Esophagus squamous epithelium (tissue), 5 donors: ENCODE measurements around the gene POU2F1. TPM values are rescaled to one million over a fixed set of nuclear protein-coding genes. Genes with fewer than 3 reads are reported as not detected.
A peak's percentile ranks its signal among the peaks of the same experiment; 100 is the strongest.
"Not testable (repeated sequence)": the region's sequence is repeated elsewhere in the genome, so short reads cannot be mapped to it uniquely, and the experiment has no call there.

Experiments used
- DNase-seq: peaks from one replicate; lab custom pipeline; 2025; lab: John Stamatoyannopoulos, UW
- H3K27ac ChIP-seq, 4 donors: fragments of 200-600 bp; sonication (generic); one replicate each; pipeline ENCODE4 v1.5.1; 2016 to 2019; ENCODE audit warnings: mild to moderate bottlenecking in 1 of 4
- H3K27me3 ChIP-seq, 4 donors: fragments of 200-600 bp; sonication (generic); 1 replicate in 3 of 4; 2 replicates in 1 of 4; pipeline versions ENCODE4 v1.5.1 to v1.6.0; 2017 to 2021; ENCODE audit warnings: antibody characterized with exemption in 1 of 4
- H3K36me3 ChIP-seq, 3 donors: fragments of 200-600 bp; sonication (generic); one replicate each; pipeline ENCODE4 v1.5.1; 2016 to 2019
- H3K4me1 ChIP-seq, 3 donors: fragments of 200-600 bp; sonication (generic); one replicate each; pipeline ENCODE4 v1.5.1; 2017 to 2019
- H3K4me3 ChIP-seq, 4 donors: fragments of 200-600 bp; sonication (generic); 1 replicate in 3 of 4; 2 replicates in 1 of 4; pipeline ENCODE4 v1.5.1; 2016 to 2019; ENCODE audit warnings: mild to moderate bottlenecking in 2 of 4, moderate library complexity in 1 of 4
- H3K9me3 ChIP-seq, 3 donors: fragments of 200-600 bp; sonication (generic); one replicate each; pipeline ENCODE4 v1.5.1; 2016 to 2019
- POLR2A ChIP-seq, 4 donors: fragments of 450-650 bp; IDR thresholded peaks; one replicate each; pipeline ENCODE4 v1.6.1; 2017; ENCODE audit warnings: antibody characterized with exemption in 4 of 4, mild to moderate bottlenecking in 4 of 4, moderate library complexity in 3 of 4
- WGBS, 2 donors: methylation state at CpG; one replicate each; pipeline ENCODE4 v1.1.5; 2018; 5-methylcytosine and 5-hydroxymethylcytosine counted together
- intact Hi-C: fragments of 100-400 bp; cut with DNase I; formaldehyde crosslinking; loops from one replicate; pipeline ENCODE4 v1.15.0; 2022
- total RNA-seq, 4 donors: library from RNA; depleted of rRNA; stranded (reverse); fragments of >200 nt; gene quantifications; one replicate each; pipeline ENCODE4 v1.1.0, GENCODE V29; 2016
- TF ChIP-seq, protein P1 (sequence below), 6 experiments: fragments of 450-650 bp in 4 of 6; fragments of 200-600 bp in 2 of 6; sonication (generic) in 2 of 6; IDR thresholded peaks; one replicate each; pipeline ENCODE4 v1.5.1; 2016 to 2019; ENCODE audit warnings: antibody characterized with exemption in 6 of 6, mild to moderate bottlenecking in 4 of 6, moderate library complexity in 4 of 6
- donor health status: DM: yes; HTN: yes; CAD: no.

Gene POU2F1
- total RNA-seq, 4 donors from 2014 or later: 7.8 to 10.5 (median 9.2) TPM

DNA sequence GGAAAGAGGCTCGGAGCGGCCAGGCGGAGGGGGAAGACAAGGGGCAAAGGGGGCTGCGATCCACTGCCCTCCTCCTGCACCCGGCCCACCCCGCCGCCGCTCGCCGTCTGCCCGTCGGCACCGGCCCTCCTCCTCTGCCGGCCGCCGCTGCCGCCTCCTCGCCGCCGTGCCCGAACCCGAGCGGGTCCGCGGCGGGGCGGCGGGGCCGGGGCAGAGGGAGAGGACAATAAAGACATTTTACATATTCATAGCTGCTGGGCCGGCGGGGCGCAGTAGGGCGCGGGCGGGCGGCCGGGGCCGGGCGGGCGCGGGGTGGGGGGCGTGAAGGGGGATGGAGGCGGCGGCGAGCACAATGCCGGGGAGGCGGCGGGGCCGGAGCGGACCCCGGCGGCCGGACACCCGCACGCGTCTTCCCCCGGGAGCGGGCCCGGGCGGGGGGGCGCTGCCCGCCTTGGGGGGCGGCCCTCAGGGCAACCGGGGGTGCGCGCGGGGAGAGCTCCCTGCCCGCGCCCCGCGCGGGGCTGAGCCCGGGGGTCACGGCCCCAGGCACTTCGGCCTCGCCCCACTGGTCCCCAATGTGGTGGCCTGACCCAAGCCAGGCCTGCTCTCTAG, 546 bp downstream of the POU2F1 start:
- 0% methylated on average over 1 of the region's 76 CpGs; no CpG with 5 or more reads in 1 of the 2 donors for WGBS, 2 donors
- Histone ChIP-seq H3K4me3 (peak overlapping the region; percentile 74 to 95 (median 82)), H3K4me1 (peaks cover 0 to 43% (median 11%) of the 10 kb centered on the region in 3 donors), H3K27ac (peak overlapping the region; percentile 95 to 99 (median 98)), H3K36me3 (no peaks in the 10 kb centered on the region), H3K27me3 (no peaks in the 10 kb centered on the region), H3K9me3 (no peaks in the 10 kb centered on the region)
- peak in 1 of 4 donors; percentile 12 for TF ChIP-seq POLR2A (IDR thresholded peaks at IDR 0.05)
- TF ChIP-seq, protein P1, sequence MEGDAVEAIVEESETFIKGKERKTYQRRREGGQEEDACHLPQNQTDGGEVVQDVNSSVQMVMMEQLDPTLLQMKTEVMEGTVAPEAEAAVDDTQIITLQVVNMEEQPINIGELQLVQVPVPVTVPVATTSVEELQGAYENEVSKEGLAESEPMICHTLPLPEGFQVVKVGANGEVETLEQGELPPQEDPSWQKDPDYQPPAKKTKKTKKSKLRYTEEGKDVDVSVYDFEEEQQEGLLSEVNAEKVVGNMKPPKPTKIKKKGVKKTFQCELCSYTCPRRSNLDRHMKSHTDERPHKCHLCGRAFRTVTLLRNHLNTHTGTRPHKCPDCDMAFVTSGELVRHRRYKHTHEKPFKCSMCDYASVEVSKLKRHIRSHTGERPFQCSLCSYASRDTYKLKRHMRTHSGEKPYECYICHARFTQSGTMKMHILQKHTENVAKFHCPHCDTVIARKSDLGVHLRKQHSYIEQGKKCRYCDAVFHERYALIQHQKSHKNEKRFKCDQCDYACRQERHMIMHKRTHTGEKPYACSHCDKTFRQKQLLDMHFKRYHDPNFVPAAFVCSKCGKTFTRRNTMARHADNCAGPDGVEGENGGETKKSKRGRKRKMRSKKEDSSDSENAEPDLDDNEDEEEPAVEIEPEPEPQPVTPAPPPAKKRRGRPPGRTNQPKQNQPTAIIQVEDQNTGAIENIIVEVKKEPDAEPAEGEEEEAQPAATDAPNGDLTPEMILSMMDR (IDR thresholded peaks at IDR 0.05): no peak
- DNase-seq: no peak
- intact Hi-C loops: no loop called here

DNA sequence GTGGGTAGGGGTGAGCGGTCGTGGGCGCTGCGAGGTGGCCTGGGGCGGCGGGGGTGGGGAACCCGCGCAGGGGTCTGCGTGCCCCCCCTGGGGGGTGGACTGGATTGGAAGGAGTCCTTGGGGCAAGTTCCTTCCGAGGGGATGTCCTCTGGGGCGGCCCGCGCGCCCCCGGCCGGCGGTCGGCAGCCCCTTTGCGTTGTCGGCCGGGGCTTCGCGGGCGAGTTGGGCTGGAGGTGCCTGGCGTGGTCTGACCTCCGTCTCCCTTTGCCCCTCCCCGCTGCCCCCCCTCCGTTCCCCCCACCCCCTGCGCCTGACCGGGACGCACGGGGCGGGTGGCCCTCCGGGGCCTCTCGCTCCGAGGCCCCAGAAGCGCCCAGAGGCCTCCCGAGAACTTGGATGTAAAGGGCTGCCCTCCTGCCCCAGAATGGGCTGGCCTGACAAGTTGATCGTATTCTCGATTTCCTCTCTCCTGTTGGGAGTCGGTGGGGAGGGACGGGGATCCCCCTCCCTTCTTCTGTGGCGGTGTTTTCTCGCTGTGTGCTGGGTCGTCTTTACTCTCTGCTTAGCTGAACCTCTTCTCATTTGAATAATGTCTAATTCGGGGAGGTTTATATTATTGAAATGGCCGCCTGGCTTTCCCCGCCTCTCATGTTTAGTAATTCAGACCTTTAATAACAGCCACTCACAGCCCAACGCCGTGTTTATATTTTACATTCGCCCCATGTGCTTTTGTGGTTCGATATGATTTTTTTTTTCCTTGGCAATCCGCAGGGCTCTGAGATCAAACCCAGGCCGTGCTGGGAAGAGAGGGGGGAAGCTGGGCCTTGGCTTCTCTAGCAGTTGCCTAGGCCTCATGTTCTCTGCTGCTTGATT, 1.3 kb downstream of the POU2F1 start:
- peak overlapping the region; percentile 74 to 95 (median 82) for H3K4me3 ChIP-seq
- H3K27ac ChIP-seq: peak overlapping the region; percentile 95 to 99 (median 98)
- intact Hi-C loops: no loop called here
- H3K9me3 ChIP-seq: no peaks in the 10 kb centered on the region
- TF ChIP-seq, protein P1 (IDR thresholded peaks at IDR 0.05): no peak
- peak in 3 of 4 donors; percentile 84 to 94 (median 85) for TF ChIP-seq POLR2A (IDR thresholded peaks at IDR 0.05)
- H3K36me3 ChIP-seq: no peaks in the 10 kb centered on the region
- H3K27me3 ChIP-seq: no peaks in the 10 kb centered on the region
- peak; percentile 23 for DNase-seq
- peaks cover 0 to 49% (median 11%) of the 10 kb centered on the region in 3 donors for H3K4me1 ChIP-seq
- WGBS, 2 donors: 0% methylated on average over 12 to 17 of the region's 54 CpGs

DNA sequence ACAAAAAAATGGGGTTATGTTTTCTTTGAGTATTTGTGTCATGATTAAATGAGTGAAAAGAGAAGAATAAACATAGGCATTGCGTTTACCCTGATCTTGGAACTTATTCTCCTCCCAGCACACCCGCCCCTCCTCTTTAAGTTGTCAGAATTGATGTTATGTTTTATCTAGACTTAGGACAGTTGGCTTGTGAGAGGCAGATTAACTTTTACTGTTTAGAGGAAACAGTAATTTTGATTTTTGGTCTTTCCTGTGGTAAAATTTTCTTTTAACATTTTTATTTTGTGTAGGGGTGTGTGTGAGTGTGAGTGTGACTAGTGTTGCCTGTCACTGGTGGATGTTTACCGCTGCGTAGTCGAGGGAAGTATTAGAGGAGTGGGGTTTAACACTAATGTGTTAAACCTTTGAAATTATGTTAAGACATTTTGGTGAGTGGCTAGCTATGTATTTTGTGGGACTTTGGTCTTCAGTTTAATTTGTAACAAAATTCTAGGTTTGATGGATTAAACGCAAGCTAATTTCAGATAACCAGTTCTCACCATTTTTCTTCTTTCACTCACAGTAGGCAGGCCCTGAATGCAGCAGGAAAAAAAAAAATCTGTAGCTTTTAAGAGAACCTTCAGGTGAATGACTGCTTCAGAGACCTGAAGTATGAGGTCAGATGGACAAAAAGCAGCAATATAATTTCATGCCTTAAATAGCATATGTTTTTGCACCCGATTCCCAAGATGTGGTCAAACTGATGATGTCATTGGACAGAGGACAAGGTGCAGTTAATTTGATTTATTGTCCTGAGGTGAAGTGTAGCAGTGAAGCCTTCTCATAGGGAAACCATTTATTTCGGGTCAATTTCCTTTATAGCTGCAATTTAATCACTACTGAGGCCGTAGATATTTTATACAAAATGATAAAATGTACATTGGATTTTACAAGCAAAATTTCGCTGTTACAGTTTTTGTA, 2.7 kb downstream of the POU2F1 start:
- 72 to 79% methylated on average over 10 of the region's 10 CpGs for WGBS, 2 donors
- H3K27me3 ChIP-seq: no peaks in the 10 kb centered on the region
- peaks cover 0 to 61% (median 11%) of the 10 kb centered on the region in 3 donors for H3K4me1 ChIP-seq
- no peaks in the 10 kb centered on the region for H3K36me3 ChIP-seq
- intact Hi-C loops: no loop called here
- no peak for DNase-seq
- H3K4me3 ChIP-seq: peak overlapping the region in 1 of 4 donors; percentile 95
- peak overlapping the region in 3 of 4 donors; percentile 98 to 99 (median 98) for H3K27ac ChIP-seq
- no peak for TF ChIP-seq POLR2A (IDR thresholded peaks at IDR 0.05)
- TF ChIP-seq, protein P1 (IDR thresholded peaks at IDR 0.05): no peak
- H3K9me3 ChIP-seq: no peaks in the 10 kb centered on the region

DNA sequence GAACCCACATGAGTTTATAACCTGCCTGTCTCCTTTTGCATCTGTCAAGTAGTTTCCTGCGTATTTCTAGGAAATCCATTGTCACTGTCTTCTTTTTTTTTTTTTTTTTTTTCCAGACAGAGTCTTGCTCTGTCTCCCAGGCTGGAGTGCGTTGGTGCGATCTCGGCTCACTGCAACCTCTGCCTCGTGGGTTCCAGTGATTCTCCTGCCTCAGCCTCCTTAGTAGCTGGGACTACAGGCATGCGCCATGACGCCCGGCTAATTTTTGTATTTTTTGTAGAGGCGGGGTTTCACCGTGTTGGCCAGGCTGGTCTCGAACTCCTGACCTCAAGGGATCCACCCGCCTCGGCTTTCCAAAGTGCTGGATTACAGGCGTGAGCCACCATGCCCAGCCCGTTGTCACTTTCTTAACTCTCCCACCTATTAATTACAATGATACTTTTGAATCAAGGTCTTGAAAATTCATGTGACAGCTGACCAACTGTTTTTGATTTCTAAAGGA, 4.1 kb downstream of the POU2F1 start:
- WGBS, 2 donors: 90 to 93% methylated on average over 11 to 15 of the region's 15 CpGs
- H3K4me3 ChIP-seq, H3K9me3 ChIP-seq, DNase-seq, H3K27me3 ChIP-seq, H3K36me3 ChIP-seq, intact Hi-C loops, H3K27ac ChIP-seq: not testable (repeated sequence)
- peaks cover 0 to 52% (median 11%) of the 10 kb centered on the region in 3 donors for H3K4me1 ChIP-seq

DNA sequence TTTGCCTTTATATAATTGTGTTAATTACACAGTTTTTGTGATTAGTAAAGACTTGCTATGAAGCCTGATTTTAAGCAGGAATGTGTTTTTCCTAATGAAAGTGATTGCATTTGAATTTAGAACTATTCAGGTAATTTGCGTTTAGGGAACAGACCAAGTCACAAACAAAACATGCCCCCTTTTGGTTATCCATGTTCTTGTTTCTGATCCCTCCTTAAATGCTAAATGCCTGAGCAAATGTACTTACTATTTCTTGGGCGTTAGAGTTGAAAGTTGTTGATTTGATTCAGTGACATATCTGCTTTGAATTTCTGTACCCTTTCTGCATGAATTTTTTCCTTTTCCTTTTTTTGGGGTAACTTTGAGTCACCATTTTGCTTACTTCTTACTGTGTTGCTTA, 5.2 kb downstream of the POU2F1 start:
- no peaks in the 10 kb centered on the region for H3K36me3 ChIP-seq
- H3K4me1 ChIP-seq: peaks cover 0 to 57% (median 11%) of the 10 kb centered on the region in 3 donors
- no peaks in the 10 kb centered on the region for H3K9me3 ChIP-seq
- intact Hi-C loops: no loop called here
- no peaks in the 10 kb centered on the region for H3K27me3 ChIP-seq
- no peak overlapping the region for H3K4me3 ChIP-seq
- TF ChIP-seq, protein P1 (IDR thresholded peaks at IDR 0.05): no peak
- no peak for TF ChIP-seq POLR2A (IDR thresholded peaks at IDR 0.05)
- H3K27ac ChIP-seq: no peak overlapping the region
- 56 to 65% methylated on average over 2 of the region's 2 CpGs for WGBS, 2 donors
- DNase-seq: no peak
